ENCODE results near the gene TRAT1.

DNA sequence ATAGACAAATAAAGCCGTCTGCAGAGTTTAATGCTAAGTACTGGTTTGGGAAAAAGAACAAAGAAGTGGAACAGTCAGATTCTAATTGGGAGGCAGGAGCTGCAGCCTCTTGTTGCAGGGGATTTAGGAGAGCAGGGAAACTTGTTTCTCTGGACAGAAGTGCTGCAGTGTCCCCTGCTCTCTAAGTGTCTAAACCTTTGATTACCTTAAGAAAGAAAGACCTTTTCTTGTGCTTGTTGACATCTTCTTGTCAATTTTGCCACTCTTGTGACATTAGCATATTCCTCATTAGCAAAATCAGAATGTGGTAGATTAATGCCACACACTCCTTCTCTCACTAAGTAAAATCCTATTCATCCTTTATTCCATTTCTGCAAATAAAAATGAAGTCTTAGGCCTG lies 38.8 kb downstream of the TRAT1 start:
- no peak for TF ChIP-seq POLR2A (IDR thresholded peaks at IDR 0.05; ENCODE audit: low read depth, low read length)
- no peak for TF ChIP-seq POLR2AphosphoS5 (IDR thresholded peaks at IDR 0.05; ENCODE audit: low read depth, low read length)
- TF ChIP-seq TAF1 (IDR thresholded peaks at IDR 0.05; ENCODE audit: borderline replicate concordance, low read depth, low read length) = no peak

Data from GM12892 (cell line).